K562 (cell line): ENCODE data around the gene NT5C3B.

Experiments
- CREB1 ChIP-seq, 2 experiments: sonication (generic) in 1 of 2; formaldehyde crosslinking in 1 of 2; IDR thresholded peaks; 2 replicates each; pipeline versions ENCODE4 v1.6.1 to v1.8.0; 2012 to 2022; ENCODE audit warnings: inconsistent platforms in 1 of 2, mild to moderate bottlenecking in 1 of 2, missing genetic modification reagents in 1 of 2, moderate library complexity in 1 of 2
- CTCF ChIP-seq, 3 experiments: IDR thresholded peaks in 2 of 3; conservative IDR thresholded peaks in 1 of 3; 2 replicates each; pipeline ENCODE4 v1.5.1; 2011 to 2012; ENCODE audit warnings: low read length in 3 of 3, mild to moderate bottlenecking in 3 of 3, control low read depth in 2 of 3, improper control_type of control experiment in 1 of 3, inconsistent platforms in 1 of 3, low read depth in 1 of 3, mixed read lengths in 1 of 3, moderate library complexity in 1 of 3; ENCODE audit not compliant: insufficient read depth in 2 of 3
- GABPB1 ChIP-seq: sonication (generic); formaldehyde crosslinking; IDR thresholded peaks from 2 replicates; pipeline ENCODE4 v1.8.0; 2022; ENCODE audit warnings: mild to moderate bottlenecking, missing genetic modification reagents
- HINFP ChIP-seq: fragments of 450-650 bp; conservative IDR thresholded peaks from 2 replicates; pipeline ENCODE4 v1.6.1; 2016; ENCODE audit warnings: missing genetic modification characterization, low read depth, mild to moderate bottlenecking, control low read depth, missing compliant biosample characterization
- KAT7 ChIP-seq: sonication (generic); formaldehyde crosslinking; IDR thresholded peaks from 2 replicates; pipeline ENCODE4 v1.8.0; 2022; ENCODE audit warnings: missing genetic modification reagents, mild to moderate bottlenecking, borderline replicate concordance
- MAZ ChIP-seq, 2 experiments: fragments of 450-650 bp in 1 of 2; sonication (generic) in 1 of 2; formaldehyde crosslinking; IDR thresholded peaks in 1 of 2; conservative IDR thresholded peaks in 1 of 2; 2 replicates each; pipeline versions ENCODE4 v1.4.0 to v1.5.0; 2020; ENCODE audit warnings: mild to moderate bottlenecking in 1 of 2, missing genetic modification reagents in 1 of 2
- PHB2 ChIP-seq: fragments of 450-650 bp; IDR thresholded peaks from 2 replicates; pipeline ENCODE4 v1.6.1; 2017; ENCODE audit warnings: low read depth
- SIN3A ChIP-seq, 2 experiments: fragments of 150-350 bp in 1 of 2; IDR thresholded peaks; 2 replicates each; pipeline ENCODE4 v1.6.1; 2011 to 2016; ENCODE audit warnings: borderline replicate concordance in 2 of 2, low read depth in 2 of 2, low read length in 2 of 2, mild to moderate bottlenecking in 2 of 2, moderate library complexity in 2 of 2; ENCODE audit not compliant: control insufficient read depth in 1 of 2
- SMARCC2 ChIP-seq: fragments of 450-650 bp; IDR thresholded peaks from 2 replicates; pipeline ENCODE4 v1.6.1; 2017; ENCODE audit warnings: antibody characterized with exemption, moderate library complexity, mild to moderate bottlenecking, low read depth
- ZFX ChIP-seq: sonication (generic); formaldehyde crosslinking; IDR thresholded peaks from 2 replicates; pipeline ENCODE4 v1.8.0; 2022; ENCODE audit warnings: mild to moderate bottlenecking, missing genetic modification reagents, moderate library complexity
- ZNF224 ChIP-seq: sonication (generic); formaldehyde crosslinking; IDR thresholded peaks from 2 replicates; pipeline ENCODE4 v1.8.0; 2022; ENCODE audit warnings: mild to moderate bottlenecking, missing genetic modification reagents
- ZNF318 ChIP-seq, 2 experiments: fragments of 450-650 bp; IDR thresholded peaks; 2 replicates each; pipeline ENCODE4 v1.6.1; 2016; ENCODE audit warnings: mild to moderate bottlenecking in 2 of 2, borderline replicate concordance in 1 of 2, low read depth in 1 of 2, moderate library complexity in 1 of 2
- TF ChIP-seq, protein P1 (sequence below): fragments of 200-400 bp; formaldehyde crosslinking; IDR thresholded peaks from 2 replicates; pipeline ENCODE4 v1.6.1; 2017; ENCODE audit warnings: mild to moderate bottlenecking, low read depth, low read length, moderate library complexity
- TF ChIP-seq, protein P2 (sequence below): fragments of 250-450 bp; sonication (Bioruptor Pico); IDR thresholded peaks from 2 replicates; pipeline ENCODE4 v1.5.0; 2021; ENCODE audit warnings: mild to moderate bottlenecking, moderate library complexity

- no peak for TF ChIP-seq ZFX (CRISPR knock-in tag)
- TF ChIP-seq SMARCC2: no peak
- no peak for TF ChIP-seq SIN3A (IDR thresholded peaks at IDR 0.05; ENCODE audit: borderline replicate concordance in 2 of 2, control insufficient read depth in 1 of 2, low read depth in 2 of 2, low read length in 2 of 2)
- no peak for TF ChIP-seq CTCF (IDR thresholded peaks at IDR 0.05 in 2 of 3, conservative IDR thresholded peaks at IDR 0.05 in 1 of 3; ENCODE audit: insufficient read depth in 2 of 3, low read depth in 1 of 3, low read length in 3 of 3)
- no peak for TF ChIP-seq KAT7 (CRISPR knock-in tag)
- TF ChIP-seq ZNF224 (CRISPR knock-in tag): no peak
- no peak for TF ChIP-seq MAZ (CRISPR knock-in tag; conservative IDR thresholded peaks at IDR 0.05 in 1 of 2, IDR thresholded peaks at IDR 0.05 in 1 of 2)
- no peak for TF ChIP-seq CREB1 (IDR thresholded peaks at IDR 0.05)
- no peak for TF ChIP-seq CREB1 (CRISPR knock-in tag; IDR thresholded peaks at IDR 0.05)
- TF ChIP-seq, protein P1, sequence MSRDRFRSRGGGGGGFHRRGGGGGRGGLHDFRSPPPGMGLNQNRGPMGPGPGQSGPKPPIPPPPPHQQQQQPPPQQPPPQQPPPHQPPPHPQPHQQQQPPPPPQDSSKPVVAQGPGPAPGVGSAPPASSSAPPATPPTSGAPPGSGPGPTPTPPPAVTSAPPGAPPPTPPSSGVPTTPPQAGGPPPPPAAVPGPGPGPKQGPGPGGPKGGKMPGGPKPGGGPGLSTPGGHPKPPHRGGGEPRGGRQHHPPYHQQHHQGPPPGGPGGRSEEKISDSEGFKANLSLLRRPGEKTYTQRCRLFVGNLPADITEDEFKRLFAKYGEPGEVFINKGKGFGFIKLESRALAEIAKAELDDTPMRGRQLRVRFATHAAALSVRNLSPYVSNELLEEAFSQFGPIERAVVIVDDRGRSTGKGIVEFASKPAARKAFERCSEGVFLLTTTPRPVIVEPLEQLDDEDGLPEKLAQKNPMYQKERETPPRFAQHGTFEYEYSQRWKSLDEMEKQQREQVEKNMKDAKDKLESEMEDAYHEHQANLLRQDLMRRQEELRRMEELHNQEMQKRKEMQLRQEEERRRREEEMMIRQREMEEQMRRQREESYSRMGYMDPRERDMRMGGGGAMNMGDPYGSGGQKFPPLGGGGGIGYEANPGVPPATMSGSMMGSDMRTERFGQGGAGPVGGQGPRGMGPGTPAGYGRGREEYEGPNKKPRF: no peak
- TF ChIP-seq GABPB1 (CRISPR knock-in tag): no peak
- TF ChIP-seq PHB2: no peak
- no peak for TF ChIP-seq HINFP (tag)
- TF ChIP-seq, protein P2, sequence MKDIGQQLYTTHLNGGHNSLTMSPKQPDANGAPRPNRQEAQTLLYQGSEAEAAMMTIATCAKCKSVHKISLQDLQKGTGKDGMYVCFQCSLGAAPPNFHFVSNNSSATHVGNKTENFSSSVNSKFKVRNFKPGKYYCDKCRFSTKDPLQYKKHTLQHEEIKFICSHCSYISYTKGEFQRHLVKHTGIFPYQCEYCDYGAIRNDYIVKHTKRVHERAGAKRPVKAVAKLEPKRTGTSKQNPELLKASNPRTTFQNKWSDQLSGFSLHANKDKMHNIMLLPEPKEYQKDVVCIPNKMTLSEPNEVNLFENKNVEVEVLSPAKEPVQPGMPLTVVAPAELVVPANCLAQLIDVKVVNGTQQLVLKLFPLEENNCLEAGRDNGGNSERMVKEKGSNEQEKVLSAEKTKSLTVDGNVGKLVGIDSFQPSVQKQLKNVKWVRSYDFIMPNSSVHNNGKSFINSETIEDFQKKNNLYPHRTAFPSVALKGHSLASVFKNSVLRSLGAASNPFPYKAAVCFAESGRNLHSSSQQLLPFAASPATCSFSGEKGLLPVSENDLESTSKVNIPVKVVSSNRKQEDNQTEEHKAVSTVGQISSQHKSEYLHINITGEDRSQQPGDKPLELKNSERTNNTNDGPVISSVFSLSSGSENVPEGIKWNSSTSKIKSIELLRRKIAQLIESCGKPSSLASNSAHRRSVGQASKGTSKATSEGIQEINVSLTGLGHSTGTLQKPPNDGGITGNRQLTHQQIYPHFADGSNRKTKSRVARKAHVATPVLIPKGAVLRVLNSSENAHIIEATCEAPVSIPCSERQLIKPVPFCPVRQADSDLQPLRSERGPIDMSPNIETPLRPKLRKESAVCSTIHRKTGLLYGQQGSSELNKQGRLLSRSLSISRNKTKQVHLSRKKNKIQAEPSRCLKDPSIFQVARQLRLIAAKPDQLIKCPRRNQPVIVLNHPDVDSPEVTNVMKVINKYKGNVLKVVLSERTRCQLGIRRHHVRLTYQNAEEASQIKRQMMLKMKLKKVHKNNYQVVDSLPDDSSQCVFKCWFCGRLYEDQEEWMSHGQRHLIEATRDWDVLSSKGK: no peak
- no peak for TF ChIP-seq ZNF318 (IDR thresholded peaks at IDR 0.05; ENCODE audit: borderline replicate concordance in 1 of 2, low read depth in 1 of 2)
These were observed 41.5 kb downstream of the NT5C3B start for GRCh38 chr17:41794540-41794975.
